DND-41 (cell line): ENCODE results near the gene UGT2B7.

ENCODE experiments used
- ATAC-seq: fragments of 200-7000 bp; cut with Tn5 transposase; 3 replicates; pipeline ENCODE4 v1.9.1; 2021; ENCODE audit warnings: low read depth; ENCODE audit not compliant: insufficient read depth
- DNase-seq: peaks from one replicate; pipeline ENCODE4 v3.0.0-alpha.2; 2020
- H2AFZ ChIP-seq: 2 replicates; pipeline ENCODE4 v1.6.0; 2012; ENCODE audit warnings: low read depth, low read length
- H3K27ac ChIP-seq: 2 replicates; pipeline ENCODE4 v1.5.1; 2012; ENCODE audit warnings: low read length, inconsistent platforms
- H3K27me3 ChIP-seq: fragments of 200-600 bp; sonication (generic); 2 replicates; pipeline ENCODE4 v1.6.0; 2012; ENCODE audit warnings: low read length, mild to moderate bottlenecking, inconsistent platforms; ENCODE audit not compliant: insufficient read depth, poor library complexity
- H3K36me3 ChIP-seq: 2 replicates; pipeline ENCODE4 v1.5.1; 2012; ENCODE audit warnings: low read length, inconsistent platforms; ENCODE audit not compliant: insufficient read depth
- H3K4me1 ChIP-seq: 2 replicates; pipeline ENCODE4 v1.5.1; 2012; ENCODE audit warnings: mild to moderate bottlenecking, low read length; ENCODE audit not compliant: insufficient read depth
- H3K4me2 ChIP-seq: 2 replicates; pipeline ENCODE4 v1.6.0; 2012; ENCODE audit warnings: mild to moderate bottlenecking, moderate library complexity, low read length, inconsistent platforms; ENCODE audit not compliant: insufficient read depth
- H3K4me3 ChIP-seq, 2 experiments: fragments of 200-600 bp in 1 of 2; shearing (Covaris generic) in 1 of 2; 2 replicates each; pipeline ENCODE4 v1.5.1; 2012 to 2016; ENCODE audit warnings: inconsistent platforms in 2 of 2, low read length in 2 of 2, mild to moderate bottlenecking in 2 of 2, low read depth in 1 of 2, moderate library complexity in 1 of 2
- H3K79me2 ChIP-seq: 2 replicates; pipeline ENCODE4 v1.6.0; 2012; ENCODE audit warnings: low read length, inconsistent platforms; ENCODE audit not compliant: insufficient read depth
- H3K9ac ChIP-seq: 2 replicates; pipeline ENCODE4 v1.6.0; 2012; ENCODE audit warnings: low read depth, mild to moderate bottlenecking, inconsistent platforms, low read length, moderate library complexity
- H3K9me3 ChIP-seq: 2 replicates; pipeline ENCODE4 v1.5.1; 2012; ENCODE audit warnings: low read length, moderate library complexity, mild to moderate bottlenecking, inconsistent platforms; ENCODE audit not compliant: insufficient read depth, severe bottlenecking
- H4K20me1 ChIP-seq: 2 replicates; pipeline ENCODE4 v1.6.0; 2012; ENCODE audit warnings: low read length; ENCODE audit not compliant: insufficient read depth
- EZH2 ChIP-seq: IDR thresholded peaks from 3 replicates; pipeline ENCODE4 v1.6.1; 2012; ENCODE audit warnings: borderline replicate concordance, low read depth, mild to moderate bottlenecking, moderate library complexity, low read length, inconsistent platforms; ENCODE audit not compliant: severe bottlenecking
- TF ChIP-seq, protein P1 (sequence below): IDR thresholded peaks from 2 replicates; pipeline ENCODE4 v1.5.1; 2012; ENCODE audit warnings: borderline replicate concordance, low read length, moderate library complexity, mild to moderate bottlenecking; ENCODE audit not compliant: poor library complexity, severe bottlenecking; ENCODE audit errors: extremely low read depth

UGT2B7 gene

DNA sequence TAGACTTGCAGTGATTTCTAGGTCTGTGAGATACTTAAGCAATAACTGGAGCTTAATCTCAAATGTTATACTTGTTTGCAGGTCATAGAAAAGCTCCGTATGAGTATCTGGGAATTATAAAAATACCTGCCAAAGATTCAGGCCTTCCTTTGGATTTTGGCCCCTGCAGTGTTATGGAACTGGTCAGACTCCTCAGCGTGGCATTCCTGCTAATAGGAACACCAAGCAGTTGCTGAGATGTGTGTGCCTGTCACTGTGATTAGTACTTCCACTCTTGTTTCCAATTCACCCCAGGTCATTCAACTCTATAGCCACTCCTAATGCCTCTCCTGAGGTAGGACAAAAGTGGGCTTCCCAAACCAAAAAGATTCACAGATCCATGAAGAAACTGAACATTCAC, 7.8 kb upstream of the UGT2B7 start:
- H4K20me1 ChIP-seq = no peaks in the 10 kb centered on the region
- H3K4me3 ChIP-seq = no peak overlapping the region
- no peak overlapping the region for H3K4me2 ChIP-seq
- H3K27ac ChIP-seq = no peak overlapping the region
- no peaks in the 10 kb centered on the region for H3K36me3 ChIP-seq
- H3K9ac ChIP-seq = no peak overlapping the region
- ATAC-seq (no peak), DNase-seq (no peak)
- H3K27me3 ChIP-seq = no peaks in the 10 kb centered on the region
- H3K9me3 ChIP-seq = no peaks in the 10 kb centered on the region
- no peaks in the 10 kb centered on the region for H3K4me1 ChIP-seq
- no peak overlapping the region for H2AFZ ChIP-seq
- TF ChIP-seq, protein P1, sequence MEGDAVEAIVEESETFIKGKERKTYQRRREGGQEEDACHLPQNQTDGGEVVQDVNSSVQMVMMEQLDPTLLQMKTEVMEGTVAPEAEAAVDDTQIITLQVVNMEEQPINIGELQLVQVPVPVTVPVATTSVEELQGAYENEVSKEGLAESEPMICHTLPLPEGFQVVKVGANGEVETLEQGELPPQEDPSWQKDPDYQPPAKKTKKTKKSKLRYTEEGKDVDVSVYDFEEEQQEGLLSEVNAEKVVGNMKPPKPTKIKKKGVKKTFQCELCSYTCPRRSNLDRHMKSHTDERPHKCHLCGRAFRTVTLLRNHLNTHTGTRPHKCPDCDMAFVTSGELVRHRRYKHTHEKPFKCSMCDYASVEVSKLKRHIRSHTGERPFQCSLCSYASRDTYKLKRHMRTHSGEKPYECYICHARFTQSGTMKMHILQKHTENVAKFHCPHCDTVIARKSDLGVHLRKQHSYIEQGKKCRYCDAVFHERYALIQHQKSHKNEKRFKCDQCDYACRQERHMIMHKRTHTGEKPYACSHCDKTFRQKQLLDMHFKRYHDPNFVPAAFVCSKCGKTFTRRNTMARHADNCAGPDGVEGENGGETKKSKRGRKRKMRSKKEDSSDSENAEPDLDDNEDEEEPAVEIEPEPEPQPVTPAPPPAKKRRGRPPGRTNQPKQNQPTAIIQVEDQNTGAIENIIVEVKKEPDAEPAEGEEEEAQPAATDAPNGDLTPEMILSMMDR = no peak
- TF ChIP-seq EZH2 = no peak
- H3K79me2 ChIP-seq = no peaks in the 10 kb centered on the region

DNA sequence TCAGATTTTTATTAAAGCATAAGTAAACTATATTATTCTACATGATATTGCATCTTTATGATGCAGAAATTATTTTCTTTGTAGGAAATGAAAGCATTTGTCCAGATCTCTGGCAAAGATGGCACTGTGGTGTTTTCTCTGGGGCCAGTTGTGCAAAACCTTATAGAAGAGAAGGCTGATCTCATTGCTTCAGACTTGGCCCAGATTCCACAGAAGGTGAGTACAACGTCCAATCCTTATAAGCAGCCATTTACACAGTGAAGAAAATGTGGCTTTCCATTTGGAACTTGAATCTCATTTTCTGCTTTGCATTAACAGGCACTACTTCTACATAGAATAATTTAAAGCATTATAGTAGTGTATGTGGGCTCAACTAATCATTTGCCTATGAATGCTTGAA, 6.9 kb upstream of the UGT2B7 start:
- Histone ChIP-seq H3K9me3 (no peaks in the 10 kb centered on the region), H3K4me3 (no peak overlapping the region), H3K4me1 (no peaks in the 10 kb centered on the region), H3K4me2 (no peak overlapping the region), H3K27me3 (no peaks in the 10 kb centered on the region), H2AFZ (no peak overlapping the region), H3K36me3 (no peaks in the 10 kb centered on the region), H3K79me2 (no peaks in the 10 kb centered on the region), H4K20me1 (no peaks in the 10 kb centered on the region), H3K9ac (no peak overlapping the region), H3K27ac (no peak overlapping the region)
- no peak for DNase-seq
- ATAC-seq = no peak
- TF ChIP-seq, protein P1 = no peak
- TF ChIP-seq EZH2 = no peak

DNA sequence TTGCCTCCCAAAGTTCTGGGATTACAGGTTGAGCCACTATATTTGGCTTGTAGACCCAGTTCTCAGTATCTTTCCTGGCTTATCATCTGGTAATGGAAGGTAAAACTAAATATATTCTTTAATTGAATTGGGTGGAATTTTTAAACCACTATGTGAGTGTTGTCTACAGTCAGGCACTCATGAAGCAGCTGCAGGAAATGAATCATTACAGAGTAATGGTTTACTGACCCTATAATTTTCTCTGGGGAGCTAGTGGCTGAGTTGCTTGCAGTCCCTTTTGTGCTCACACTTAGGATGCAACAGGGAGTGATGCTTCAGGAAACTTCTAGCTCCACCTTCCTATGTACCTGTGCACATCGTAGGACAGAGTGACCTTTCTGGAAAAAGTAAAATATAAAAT, 4.1 kb upstream of the UGT2B7 start:
- Histone ChIP-seq H3K27ac (no peak overlapping the region), H3K36me3 (no peaks in the 10 kb centered on the region)

More for the DNA sequence above, 4.1 kb upstream of the UGT2B7 start:
- no peak overlapping the region for H3K4me3 ChIP-seq
- no peak for DNase-seq
- H3K9me3 ChIP-seq = no peaks in the 10 kb centered on the region
- no peak for TF ChIP-seq EZH2
- TF ChIP-seq, protein P1 = no peak
- H3K4me2 ChIP-seq = no peak overlapping the region
- no peaks in the 10 kb centered on the region for H4K20me1 ChIP-seq
- no peaks in the 10 kb centered on the region for H3K27me3 ChIP-seq
- no peak for ATAC-seq
- H3K79me2 ChIP-seq = no peaks in the 10 kb centered on the region
- H3K9ac ChIP-seq = no peak overlapping the region
- no peak overlapping the region for H2AFZ ChIP-seq
- H3K4me1 ChIP-seq = no peaks in the 10 kb centered on the region
